K562 (cell line): ENCODE data around the gene FUT6. TPM values are rescaled to one million over a fixed set of nuclear protein-coding genes. Genes with fewer than 3 reads are reported as not detected.

Experiments used
- ATAC-seq: fragments of 200-7000 bp; cut with Tn5 transposase; 3 replicates; pipeline ENCODE4 v1.9.1; 2020; ENCODE audit warnings: moderate library complexity
- BruUV-seq: library from RNA; stranded (reverse); fragments of 400-500 nt; replicated peaks from 2 replicates; lab custom pipeline; 2021; lab: Mats Ljungman, UMichigan
- CTCF ChIA-PET: fragments of 300-600 bp; formaldehyde crosslinking; extraction: SDS; loops from one replicate; lab custom pipeline; 2021; ENCODE audit warnings: low intra/inter-chr PET ratio; lab: Yijun Ruan, JAX
- POLR2A ChIA-PET: fragments of 300-600, 350-650 bp; sonication (Branson Sonifier 250); formaldehyde crosslinking; extraction: SDS; loops from one replicate; lab custom pipeline; 2021; ENCODE audit warnings: antibody characterized with exemption, inconsistent platforms; lab: Yijun Ruan, JAX
- DNase-seq, 4 experiments: peaks; one replicate each; pipeline versions ENCODE4 v3.0.0 to v3.0.0-alpha.2; 2011 to 2018; ENCODE audit warnings: low spot score in 3 of 4, mixed read lengths in 3 of 4; ENCODE audit errors: extremely low read depth in 1 of 4
- FAIRE-seq: peaks from 2 replicates; lab custom pipeline; 2011; peaks lifted over from hg19 to GRCh38; lab: Jason Lieb, UNC
- H2AFZ ChIP-seq: 2 replicates; pipeline ENCODE4 v1.6.0; 2011; ENCODE audit warnings: low read depth, low read length, control low read depth, inconsistent platforms
- H3K27ac ChIP-seq: fragments of 200-600 bp; 3 replicates; pipeline ENCODE4 v1.8.0; 2011; ENCODE audit warnings: low read depth, mild to moderate bottlenecking, control low read depth, inconsistent platforms, low read length, moderate library complexity, mixed read lengths; ENCODE audit errors: extremely low read depth
- H3K27me3 ChIP-seq, 2 experiments: fragments of 300-600 bp in 1 of 2; 2 replicates in 1 of 2; 3 replicates in 1 of 2; pipeline versions ENCODE4 v1.6.0 to v1.8.0; 2011; ENCODE audit warnings: inconsistent platforms in 2 of 2, low read length in 2 of 2, mild to moderate bottlenecking in 1 of 2, mixed read lengths in 1 of 2, moderate library complexity in 1 of 2; ENCODE audit not compliant: control insufficient read depth in 2 of 2, insufficient read depth in 2 of 2
- H3K36me3 ChIP-seq: fragments of 300-600 bp; 3 replicates; pipeline ENCODE4 v1.8.0; 2011; ENCODE audit warnings: mild to moderate bottlenecking, low read length, inconsistent platforms; ENCODE audit not compliant: control insufficient read depth, insufficient read depth
- H3K4me1 ChIP-seq, 2 experiments: fragments of 200-600 bp in 1 of 2; replicated peaks in 1 of 2; 2 replicates in 1 of 2; 3 replicates in 1 of 2; pipeline versions ENCODE4 v1.5.1 to v1.8.0; 2011; ENCODE audit warnings: inconsistent platforms in 2 of 2, low read length in 2 of 2, mild to moderate bottlenecking in 1 of 2, mixed read lengths in 1 of 2, moderate library complexity in 1 of 2; ENCODE audit not compliant: control insufficient read depth in 2 of 2, insufficient read depth in 2 of 2
- H3K4me2 ChIP-seq: 2 replicates; pipeline ENCODE4 v1.6.1; 2011; ENCODE audit warnings: low read length, control low read depth, inconsistent platforms, mixed read lengths; ENCODE audit not compliant: insufficient read depth
- H3K4me3 ChIP-seq: fragments of 200-600 bp; sonication (generic), shearing (Covaris generic); 2 replicates; pipeline ENCODE4 v1.5.1; 2016; ENCODE audit warnings: control low read depth, inconsistent platforms
- H3K79me2 ChIP-seq: fragments of 200-600 bp; 3 replicates; pipeline ENCODE4 v1.8.0; 2011; ENCODE audit warnings: low read length, inconsistent platforms; ENCODE audit not compliant: control insufficient read depth, insufficient read depth
- H3K9ac ChIP-seq, 2 experiments: 2 replicates each; pipeline versions ENCODE4 v1.6.0 to v1.6.1; 2011; ENCODE audit warnings: low read depth in 2 of 2, low read length in 2 of 2, control low read depth in 1 of 2, inconsistent platforms in 1 of 2, mild to moderate bottlenecking in 1 of 2, mixed read lengths in 1 of 2; ENCODE audit not compliant: insufficient read depth in 1 of 2
- H3K9me1 ChIP-seq: one replicate; pipeline ENCODE4 v1.6.0; 2011; ENCODE audit warnings: inconsistent platforms, mild to moderate bottlenecking, low read length, moderate library complexity; ENCODE audit not compliant: control insufficient read depth, insufficient read depth
- H3K9me3 ChIP-seq: replicated peaks from 2 replicates; pipeline ENCODE4 v1.5.1; 2011; ENCODE audit warnings: low read depth, low read length, inconsistent platforms; ENCODE audit not compliant: control insufficient read depth, insufficient read depth
- H4K20me1 ChIP-seq: replicated peaks from 2 replicates; pipeline ENCODE4 v1.6.1; 2011; ENCODE audit warnings: low read length, inconsistent platforms, mixed read lengths; ENCODE audit not compliant: control insufficient read depth, insufficient read depth
- BCOR ChIP-seq: fragments of 450-650 bp; IDR thresholded peaks from 2 replicates; pipeline ENCODE4 v1.6.1; 2016
- BRCA1 ChIP-seq, 2 experiments: fragments of 450-650 bp in 1 of 2; sonication (generic) in 1 of 2; formaldehyde crosslinking in 1 of 2; IDR thresholded peaks; 2 replicates each; pipeline versions ENCODE4 v1.5.0 to v1.6.1; 2017 to 2020; ENCODE audit warnings: mild to moderate bottlenecking in 1 of 2, missing genetic modification reagents in 1 of 2
- DACH1 ChIP-seq: fragments of 450-650 bp; IDR thresholded peaks from 2 replicates; pipeline ENCODE4 v1.6.1; 2018; ENCODE audit not compliant: partially characterized antibody
- RBM25 ChIP-seq: fragments of 200-400 bp; formaldehyde crosslinking; IDR thresholded peaks from 2 replicates; pipeline ENCODE4 v1.6.1; 2018; ENCODE audit warnings: low read length, low read depth, moderate library complexity; ENCODE audit not compliant: severe bottlenecking
- RBM39 ChIP-seq: fragments of 200-400 bp; formaldehyde crosslinking; optimal IDR thresholded peaks from 2 replicates; pipeline ENCODE3; 2018; ENCODE audit warnings: low read depth, low read length
- ZBTB17 ChIP-seq: fragments of 450-650 bp; formaldehyde crosslinking; IDR thresholded peaks from 2 replicates; pipeline ENCODE4 v1.4.0; 2020; ENCODE audit warnings: mild to moderate bottlenecking
- ZKSCAN3 ChIP-seq: fragments of 250-450 bp; sonication (Bioruptor Pico); IDR thresholded peaks from 2 replicates; pipeline ENCODE4 v1.4.0; 2020
- ZNF699 ChIP-seq: fragments of 250-450 bp; sonication (Bioruptor Pico); IDR thresholded peaks from 2 replicates; pipeline ENCODE4 v1.8.0; 2021; ENCODE audit warnings: mild to moderate bottlenecking, moderate library complexity; ENCODE audit not compliant: insufficient replicate concordance
- WGBS: fragments of 100-300 bp; shearing (Covaris generic); methylation state at CpG from one replicate; pipeline ENCODE4 v1.1.6; 2016; ENCODE audit warnings: low coverage, mixed read lengths; ENCODE audit not compliant: insufficient coverage; ENCODE audit errors: missing lambda C conversion rate; 5-methylcytosine and 5-hydroxymethylcytosine counted together
- in situ Hi-C: fragments of 300-500 bp; cut with MboI; formaldehyde crosslinking; loops from 4 replicates; pipeline ENCODE4 v1.15.0; 2018; ENCODE audit warnings: inconsistent platforms, mixed read lengths
- intact Hi-C: fragments of 100-400 bp; cut with micrococcal nuclease; formaldehyde crosslinking; loops from 2 replicates; pipeline ENCODE4 v1.14.2; 2022
- polyA plus RNA-seq, 8 experiments: library from polyadenylated mRNA; depleted of rRNA in 4 of 8; stranded (reverse) in 5 of 8; unstranded in 3 of 8; fragments of >200 nt; fragmentation: Nextera tagmentation in 2 of 8; fragmentation: Illumina TruSeq in 1 of 8; extraction: Ambion mirVana in 2 of 8; extraction: Trizol in 1 of 8; gene quantifications; 2 replicates each; pipeline versions ENCODE4 v1.2.1 to v1.2.3, GENCODE V29; 2011 to 2014; ENCODE audit warnings: inconsistent platforms in 1 of 8, missing spikeins in 1 of 8
- total RNA-seq, 7 experiments: library from RNA; depleted of rRNA in 6 of 7; stranded (reverse); fragments of >200 nt in 6 of 7; fragmentation: Illumina TruSeq in 2 of 7; extraction: Trizol in 2 of 7; gene quantifications; 2 replicates each; pipeline versions ENCODE4 v1.2.1 to v1.2.3, GENCODE V29; 2011 to 2021; ENCODE audit warnings: low replicate concordance in 1 of 7

The FUT6 gene
- total and polyA plus RNA-seq, 9 of the 15 experiments (the other 6 are each of a cell fraction or from before 2014, with no cell fraction given) = 0.04 TPM; not detected in 8

GRCh38 chr19:5789886-5790558, 49.5 kb downstream of the FUT6 start:
- intact Hi-C loops = loop anchor here (2.0 kb wide), 2 partner anchors 71 to 99 kb away; partner anchors contain the start of gene RPL36
- Histone ChIP-seq H2AFZ (peak overlapping the region; percentile 67; the same call in 1 of the 2 replicates), H4K20me1 (0 out of 2 replicates have a peak, but pooled peaks cover 10% of the 10 kb centered on the region), H3K9me3 (no peaks in the 10 kb centered on the region), H3K9ac (peak overlapping the region; percentile 99), H3K36me3 (peaks cover 52% of the 10 kb centered on the region), H3K79me2 (peaks cover 21% of the 10 kb centered on the region), H3K27ac (peak overlapping the region; percentile 100), H3K4me3 (peak overlapping the region; percentile 65), H3K4me1 (peaks cover 4 to 46% of the 10 kb centered on the region in 2 experiments; a peak in 3 of 5 replicates)
- ATAC-seq (no peak), DNase-seq (no peak)
- in situ Hi-C loops = no loop called here
- CTCF ChIA-PET = interaction anchor here (0.6 kb wide), 1 partner anchor 1671 kb away, joined by 3 read pairs; no protein-coding TSS in a partner anchor
- no TSS peak for BruUV-seq
- POLR2A ChIA-PET = interaction anchor here (0.6 to 2.1 kb wide), 15 partner anchors 9 to 1022 kb away, joined by 3 to 17 read pairs (median 4); partner anchors contain the start of genes CATSPERD, LONP1, NDUFA11 and RPL36
- TF ChIP-seq ZBTB17 (CRISPR knock-in tag) (no peak), BRCA1 (IDR thresholded peaks at IDR 0.05) (no peak), BRCA1 (CRISPR knock-in tag; IDR thresholded peaks at IDR 0.05) (0 out of 2 replicates have a peak, but pooled peaks have one; percentile 81), ZNF699 (CRISPR knock-in tag) (no peak), RBM39 (peak; percentile 82), RBM25 (peak; percentile 55), DACH1 (no peak), ZKSCAN3 (CRISPR knock-in tag) (no peak), BCOR (peak; percentile 66)
- TF ChIP-seq, all 486 proteins: peak for 4
- Histone ChIP-seq H3K27me3 (no peaks in the 10 kb centered on the region), H3K9me1 (no peaks in the 10 kb centered on the region), H3K4me2 (peak overlapping the region; percentile 98)
- FAIRE-seq = no peak
- 50% methylated on average over 25 of the region's 26 CpGs for WGBS
